Measurements from ENCODE around the gene CTSH. TPM values are rescaled to one million over a fixed set of nuclear protein-coding genes. Genes with fewer than 3 reads are reported as not detected.
A peak's percentile ranks its signal among the peaks of the same experiment; 100 is the strongest.

CTSH gene
- total and polyA plus RNA-seq, 2 of the 13 experiments (the other 11 are each of a cell fraction or from before 2014, with no cell fraction given): 265 to 653 TPM

DNA sequence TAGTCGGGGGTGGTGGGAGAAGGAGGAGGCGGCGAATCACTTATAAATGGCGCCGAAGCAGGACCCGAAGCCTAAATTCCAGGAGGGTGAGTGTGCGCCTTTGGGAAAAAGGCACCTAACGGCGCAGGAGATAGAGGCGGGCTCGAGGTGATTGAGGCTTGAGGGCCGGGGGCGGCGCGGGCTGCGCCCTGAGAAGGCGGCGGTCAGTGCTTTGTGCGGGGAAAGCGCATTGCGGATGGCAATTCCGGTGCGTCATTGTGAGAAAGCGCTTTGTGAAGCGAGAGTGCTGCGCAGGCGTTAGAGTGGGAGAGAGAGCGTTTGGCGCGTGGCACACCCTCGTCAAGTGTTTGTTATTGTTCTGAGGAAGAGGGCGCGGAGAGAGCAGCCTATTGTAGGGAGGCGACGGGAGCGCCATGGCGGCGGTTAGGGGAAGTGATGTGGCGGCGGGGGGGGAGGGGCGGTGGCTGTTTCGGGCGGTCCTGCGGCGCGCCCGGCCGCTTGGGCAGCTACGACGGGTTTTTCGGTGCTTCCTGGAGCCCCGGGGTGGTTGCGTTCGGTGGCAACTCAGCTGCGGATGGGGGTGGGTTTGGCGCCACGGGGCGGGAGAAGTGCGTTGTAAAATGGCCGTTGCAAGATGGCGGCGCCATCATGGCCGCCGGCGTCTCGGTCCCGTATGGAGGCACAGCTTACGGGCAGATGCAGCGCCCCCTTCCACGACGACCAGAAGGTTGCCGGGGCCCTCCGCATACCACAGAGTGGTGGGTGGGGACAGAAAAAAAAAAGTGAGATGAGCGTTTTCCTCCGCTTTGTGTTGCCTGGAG lies 71.7 kb downstream of the CTSH start (continued):
- TF ChIP-seq, protein P1, sequence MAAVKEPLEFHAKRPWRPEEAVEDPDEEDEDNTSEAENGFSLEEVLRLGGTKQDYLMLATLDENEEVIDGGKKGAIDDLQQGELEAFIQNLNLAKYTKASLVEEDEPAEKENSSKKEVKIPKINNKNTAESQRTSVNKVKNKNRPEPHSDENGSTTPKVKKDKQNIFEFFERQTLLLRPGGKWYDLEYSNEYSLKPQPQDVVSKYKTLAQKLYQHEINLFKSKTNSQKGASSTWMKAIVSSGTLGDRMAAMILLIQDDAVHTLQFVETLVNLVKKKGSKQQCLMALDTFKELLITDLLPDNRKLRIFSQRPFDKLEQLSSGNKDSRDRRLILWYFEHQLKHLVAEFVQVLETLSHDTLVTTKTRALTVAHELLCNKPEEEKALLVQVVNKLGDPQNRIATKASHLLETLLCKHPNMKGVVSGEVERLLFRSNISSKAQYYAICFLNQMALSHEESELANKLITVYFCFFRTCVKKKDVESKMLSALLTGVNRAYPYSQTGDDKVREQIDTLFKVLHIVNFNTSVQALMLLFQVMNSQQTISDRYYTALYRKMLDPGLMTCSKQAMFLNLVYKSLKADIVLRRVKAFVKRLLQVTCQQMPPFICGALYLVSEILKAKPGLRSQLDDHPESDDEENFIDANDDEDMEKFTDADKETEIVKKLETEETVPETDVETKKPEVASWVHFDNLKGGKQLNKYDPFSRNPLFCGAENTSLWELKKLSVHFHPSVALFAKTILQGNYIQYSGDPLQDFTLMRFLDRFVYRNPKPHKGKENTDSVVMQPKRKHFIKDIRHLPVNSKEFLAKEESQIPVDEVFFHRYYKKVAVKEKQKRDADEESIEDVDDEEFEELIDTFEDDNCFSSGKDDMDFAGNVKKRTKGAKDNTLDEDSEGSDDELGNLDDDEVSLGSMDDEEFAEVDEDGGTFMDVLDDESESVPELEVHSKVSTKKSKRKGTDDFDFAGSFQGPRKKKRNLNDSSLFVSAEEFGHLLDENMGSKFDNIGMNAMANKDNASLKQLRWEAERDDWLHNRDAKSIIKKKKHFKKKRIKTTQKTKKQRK (IDR thresholded peaks at IDR 0.05; ENCODE audit: low read length): no peak
- TF ChIP-seq MATR3 (CRISPR knock-in tag; IDR thresholded peaks at IDR 0.05) (no peak), ZNF543 (CRISPR knock-in tag; IDR thresholded peaks at IDR 0.05) (peak; percentile 52; the same call in 1 of the 2 replicates), ZNF510 (CRISPR knock-in tag; IDR thresholded peaks at IDR 0.05; ENCODE audit: low read depth) (0 out of 2 replicates have a peak, but pooled peaks have one; percentile 37), ZNF333 (CRISPR knock-in tag; IDR thresholded peaks at IDR 0.05; ENCODE audit: borderline replicate concordance) (no peak), HMGXB3 (CRISPR knock-in tag; IDR thresholded peaks at IDR 0.05; ENCODE audit: borderline replicate concordance) (peak; percentile 57; the same call in 1 of the 2 replicates), ZBTB40 (IDR thresholded peaks at IDR 0.05) (no peak), ZBTB40 (CRISPR knock-in tag; IDR thresholded peaks at IDR 0.05) (peak; percentile 25; the same call in 1 of the 2 replicates), KLF6 (CRISPR knock-in tag; IDR thresholded peaks at IDR 0.05) (peak; percentile 39; the same call in 1 of the 2 replicates), MIER2 (CRISPR knock-in tag; IDR thresholded peaks at IDR 0.05) (0 out of 2 replicates have a peak, but pooled peaks have one; percentile 10), ZNF274 (CRISPR knock-in tag; IDR thresholded peaks at IDR 0.05) (no peak; the same call in 1 of the 2 replicates)
